PC-3 (cell line): ENCODE measurements around the gene AGAP1. TPM values are rescaled to one million over a fixed set of nuclear protein-coding genes. Genes with fewer than 3 reads are reported as not detected.

Experiments
- ATAC-seq: fragments of 200-7000 bp; cut with Tn5 transposase; 2 replicates; pipeline ENCODE4 v1.9.1; 2020; ENCODE audit warnings: mild to moderate bottlenecking, moderate library complexity
- BruUV-seq: library from RNA; stranded (reverse); fragments of 400-500 nt; replicated peaks from 2 replicates; lab custom pipeline; 2021; lab: Mats Ljungman, UMichigan
- CTCF ChIA-PET: fragments of 300-600 bp; sonication (Branson Sonifier 250); formaldehyde crosslinking; loops from one replicate; lab custom pipeline; 2022; ENCODE audit warnings: antibody characterized with exemption; lab: Charles Lee
- POLR2A ChIA-PET: fragments of 300-600 bp; sonication (Branson Sonifier 250); formaldehyde crosslinking; loops from one replicate; lab custom pipeline; 2022; ENCODE audit warnings: antibody characterized with exemption; ENCODE audit not compliant: unreplicated experiment; lab: Charles Lee
- DNase-seq: peaks from one replicate; pipeline ENCODE4 v3.0.0-alpha.2; 2015
- H2AFZ ChIP-seq: fragments of 300-600 bp; sonication (generic); 2 replicates; pipeline ENCODE4 v1.6.0; 2016; ENCODE audit warnings: antibody characterized with exemption, low read length
- H3F3A ChIP-seq: fragments of 300-600 bp; sonication (generic); one replicate; pipeline ENCODE4 v1.6.0; 2017; ENCODE audit warnings: antibody characterized with exemption, low read length, control low read depth, mild to moderate bottlenecking; ENCODE audit not compliant: unreplicated experiment
- H3K27ac ChIP-seq: fragments of 300-600 bp; sonication (generic); 2 replicates; pipeline ENCODE4 v1.5.1; 2016; ENCODE audit warnings: mild to moderate bottlenecking, low read length
- H3K27me3 ChIP-seq: fragments of 300-600 bp; sonication (generic); 2 replicates; pipeline ENCODE4 v1.6.1; 2016; ENCODE audit warnings: low read length, mixed read lengths
- H3K36me3 ChIP-seq: fragments of 300-600 bp; sonication (generic); 2 replicates; pipeline ENCODE4 v1.6.1; 2016; ENCODE audit warnings: low read depth, mixed run types, low read length, mixed read lengths
- H3K4me1 ChIP-seq: fragments of 300-600 bp; sonication (generic); 2 replicates; pipeline ENCODE4 v1.5.1; 2016; ENCODE audit warnings: low read length; ENCODE audit not compliant: insufficient read depth
- H3K4me2 ChIP-seq: fragments of 300-600 bp; sonication (generic); 2 replicates; pipeline ENCODE4 v1.6.0; 2016; ENCODE audit warnings: low read length
- H3K4me3 ChIP-seq: fragments of 300-600 bp; sonication (generic); 2 replicates; pipeline ENCODE4 v1.5.1; 2016; ENCODE audit warnings: mild to moderate bottlenecking, low read length, mixed read lengths
- H3K79me2 ChIP-seq: fragments of 300-600 bp; sonication (generic); 2 replicates; pipeline ENCODE4 v1.6.1; 2017; ENCODE audit warnings: low read length, mixed read lengths
- H3K9ac ChIP-seq: fragments of 300-600 bp; sonication (generic); 2 replicates; pipeline ENCODE4 v1.6.0; 2016; ENCODE audit warnings: mild to moderate bottlenecking, low read length
- H3K9me2 ChIP-seq: fragments of 300-600 bp; sonication (generic); replicated peaks from 2 replicates; pipeline ENCODE4 v1.6.1; 2016; ENCODE audit warnings: mixed run types, low read length, mixed read lengths
- H3K9me3 ChIP-seq: fragments of 300-600 bp; sonication (generic); 2 replicates; pipeline ENCODE4 v1.6.1; 2016; ENCODE audit warnings: low read length, mixed read lengths
- H4K20me1 ChIP-seq: fragments of 300-600 bp; sonication (generic); 2 replicates; pipeline ENCODE4 v1.6.1; 2016; ENCODE audit warnings: low read length, mixed read lengths
- EZH2 ChIP-seq: fragments of 300-600 bp; sonication (generic); IDR thresholded peaks from one replicate; pipeline ENCODE4 v1.6.1; 2017; ENCODE audit warnings: antibody characterized with exemption, mild to moderate bottlenecking, low read length; ENCODE audit not compliant: unreplicated experiment
- EZH2phosphoT487 ChIP-seq: fragments of 300-600 bp; sonication (generic); IDR thresholded peaks from 2 replicates; pipeline ENCODE4 v1.6.1; 2018; ENCODE audit warnings: mild to moderate bottlenecking, antibody characterized with exemption, low read length, borderline replicate concordance
- intact Hi-C: fragments of 100-400 bp; cut with micrococcal nuclease; formaldehyde crosslinking; loops from 2 replicates; pipeline ENCODE4 v1.9.0; 2023
- total RNA-seq: library from RNA; depleted of rRNA; stranded (reverse); fragments of >200 nt; gene quantifications from 2 replicates; pipeline ENCODE4 v1.2.3, GENCODE V29; 2014
- TF ChIP-seq, protein P1 (sequence below): fragments of 300-600 bp; sonication (generic); conservative IDR thresholded peaks from 2 replicates; pipeline ENCODE4 v1.5.1; 2017; ENCODE audit warnings: antibody characterized with exemption, low read depth, mild to moderate bottlenecking, low read length

The AGAP1 gene
- total RNA-seq, 1 experiment from 2014 or later = 31.0 TPM

DNA sequence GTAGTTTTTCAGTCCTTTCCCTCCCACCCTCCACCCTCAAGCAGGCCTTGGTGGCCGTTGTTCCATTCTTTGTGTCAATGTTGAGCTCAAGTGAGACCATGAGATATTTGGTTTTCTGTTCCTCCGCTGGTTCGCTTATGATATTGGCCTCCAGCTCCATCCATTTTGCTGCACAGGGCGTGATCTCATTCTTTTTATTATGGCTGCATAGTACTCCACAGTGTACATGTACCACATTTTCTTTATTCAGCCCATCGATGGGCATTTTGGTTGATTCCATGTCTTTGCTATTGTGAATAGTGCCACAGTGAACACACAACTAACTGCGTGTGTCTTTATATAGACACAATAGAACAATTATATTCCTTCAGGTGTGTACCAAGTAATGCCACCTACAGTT is 14.1 kb downstream of the AGAP1 start:
- Histone ChIP-seq H3K36me3 (no peaks in the 10 kb centered on the region), H3K4me3 (no peak overlapping the region), H3K4me2 (no peak overlapping the region), H4K20me1 (peaks cover 21% of the 10 kb centered on the region; the same call in 1 of the 2 replicates), H3K9ac (no peak overlapping the region), H3K4me1 (peaks cover 44% of the 10 kb centered on the region), H3K9me2 (no peaks in the 10 kb centered on the region), H2AFZ (no peak overlapping the region), H3K79me2 (peaks cover 99% of the 10 kb centered on the region), H3F3A (no peaks in the 10 kb centered on the region), H3K27ac (no peak overlapping the region), H3K27me3 (no peaks in the 10 kb centered on the region), H3K9me3 (no peaks in the 10 kb centered on the region)
- TF ChIP-seq, protein P1, sequence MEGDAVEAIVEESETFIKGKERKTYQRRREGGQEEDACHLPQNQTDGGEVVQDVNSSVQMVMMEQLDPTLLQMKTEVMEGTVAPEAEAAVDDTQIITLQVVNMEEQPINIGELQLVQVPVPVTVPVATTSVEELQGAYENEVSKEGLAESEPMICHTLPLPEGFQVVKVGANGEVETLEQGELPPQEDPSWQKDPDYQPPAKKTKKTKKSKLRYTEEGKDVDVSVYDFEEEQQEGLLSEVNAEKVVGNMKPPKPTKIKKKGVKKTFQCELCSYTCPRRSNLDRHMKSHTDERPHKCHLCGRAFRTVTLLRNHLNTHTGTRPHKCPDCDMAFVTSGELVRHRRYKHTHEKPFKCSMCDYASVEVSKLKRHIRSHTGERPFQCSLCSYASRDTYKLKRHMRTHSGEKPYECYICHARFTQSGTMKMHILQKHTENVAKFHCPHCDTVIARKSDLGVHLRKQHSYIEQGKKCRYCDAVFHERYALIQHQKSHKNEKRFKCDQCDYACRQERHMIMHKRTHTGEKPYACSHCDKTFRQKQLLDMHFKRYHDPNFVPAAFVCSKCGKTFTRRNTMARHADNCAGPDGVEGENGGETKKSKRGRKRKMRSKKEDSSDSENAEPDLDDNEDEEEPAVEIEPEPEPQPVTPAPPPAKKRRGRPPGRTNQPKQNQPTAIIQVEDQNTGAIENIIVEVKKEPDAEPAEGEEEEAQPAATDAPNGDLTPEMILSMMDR = no peak
- TF ChIP-seq EZH2phosphoT487 (no peak), EZH2 (no peak)
- POLR2A ChIA-PET = no interaction called here
- no peak for ATAC-seq
- no TSS peak for BruUV-seq
- no peak for DNase-seq
- intact Hi-C loops = loop anchor here (2.0 kb wide), 1 partner anchor 45 kb away; no protein-coding TSS in a partner anchor
- CTCF ChIA-PET = no interaction called here

DNA sequence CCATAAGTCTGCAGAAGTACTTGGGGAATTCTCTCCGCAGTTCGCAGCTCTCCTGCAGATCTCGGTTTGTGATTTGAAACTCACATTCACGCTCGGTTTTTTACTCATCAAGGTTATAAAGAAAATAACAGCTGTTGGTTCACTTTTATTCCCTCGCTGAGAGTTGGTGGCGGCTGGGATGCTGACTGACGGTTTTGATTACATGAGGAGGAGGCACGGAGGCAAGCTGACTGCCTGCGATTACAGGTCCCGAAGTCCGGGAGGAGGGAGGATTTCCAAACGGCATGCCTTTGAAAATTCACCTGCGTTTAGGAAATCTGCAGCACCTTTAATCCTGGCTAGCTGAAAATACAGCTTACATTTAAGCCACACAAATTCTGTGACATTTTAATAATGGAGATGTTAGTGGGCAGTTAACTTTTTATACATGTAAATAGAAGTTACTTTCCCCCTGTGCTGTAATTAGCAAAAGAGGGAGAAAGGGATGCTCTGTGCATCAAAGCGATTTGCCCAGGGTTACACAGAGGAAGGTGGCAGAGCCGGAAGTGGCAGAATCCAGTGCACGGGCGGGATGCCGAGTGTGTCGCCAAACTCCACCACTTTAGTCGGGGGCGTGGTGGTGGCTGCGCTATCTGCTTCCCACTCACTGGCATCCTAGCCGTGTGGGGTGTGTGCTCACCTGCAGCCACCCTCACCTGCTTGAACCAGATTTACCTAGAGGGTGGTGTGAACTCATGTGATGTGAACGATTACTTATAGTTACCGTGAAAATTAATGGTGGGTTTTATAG is 14.7 kb downstream of the AGAP1 start:
- Histone ChIP-seq H2AFZ (no peak overlapping the region), H3K9me2 (no peaks in the 10 kb centered on the region), H4K20me1 (peaks cover 21% of the 10 kb centered on the region; the same call in 1 of the 2 replicates), H3F3A (no peaks in the 10 kb centered on the region), H3K4me3 (no peak overlapping the region), H3K4me2 (no peak overlapping the region), H3K27me3 (no peaks in the 10 kb centered on the region), H3K79me2 (peaks cover 99% of the 10 kb centered on the region), H3K36me3 (no peaks in the 10 kb centered on the region), H3K4me1 (peaks cover 44% of the 10 kb centered on the region), H3K27ac (no peak overlapping the region), H3K9me3 (no peaks in the 10 kb centered on the region), H3K9ac (no peak overlapping the region)
- no peak for DNase-seq
- BruUV-seq = no TSS peak
- TF ChIP-seq EZH2 (no peak), EZH2phosphoT487 (no peak)
- TF ChIP-seq, protein P1 = no peak
- POLR2A ChIA-PET = no interaction called here
- intact Hi-C loops = no loop called here
- CTCF ChIA-PET = no interaction called here
- no peak for ATAC-seq

DNA sequence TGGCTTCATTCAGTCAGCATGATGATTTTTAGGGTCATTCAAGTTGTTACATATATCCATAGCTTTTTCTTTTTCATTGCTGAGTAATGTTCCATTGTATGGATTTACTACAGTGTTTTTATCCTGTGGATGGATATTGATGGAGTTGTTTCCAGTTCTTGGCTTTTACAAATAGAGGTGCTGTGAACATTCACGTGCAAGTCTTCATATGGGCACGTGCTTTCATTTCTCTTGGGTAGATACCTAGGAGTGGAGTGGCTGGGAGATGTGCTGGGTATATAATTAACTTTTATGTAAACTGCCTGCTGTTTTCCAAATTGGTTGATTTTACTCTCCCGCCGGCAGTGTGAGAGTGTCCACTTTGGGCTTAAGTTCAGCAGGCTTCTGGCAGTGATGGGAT is 16.5 kb downstream of the AGAP1 start:
- no peaks in the 10 kb centered on the region for H3K36me3 ChIP-seq
- no peak overlapping the region for H3K4me2 ChIP-seq
- ChIA-PET CTCF (interaction anchor here (1.3 kb wide), 1 partner anchor 41 kb away, joined by 4 read pairs; no protein-coding TSS in a partner anchor), POLR2A (no interaction called here)
- H3F3A ChIP-seq = no peaks in the 10 kb centered on the region
- peaks cover 21% of the 10 kb centered on the region; the same call in 1 of the 2 replicates for H4K20me1 ChIP-seq
- H3K9me3 ChIP-seq = no peaks in the 10 kb centered on the region
- BruUV-seq = no TSS peak
- TF ChIP-seq, protein P1 = no peak
- TF ChIP-seq EZH2phosphoT487 (no peak), EZH2 (no peak)
- H3K79me2 ChIP-seq = peaks cover 99% of the 10 kb centered on the region
- peaks cover 34% of the 10 kb centered on the region for H3K4me1 ChIP-seq
- DNase-seq (no peak), ATAC-seq (no peak)
- H3K9ac ChIP-seq = no peak overlapping the region
- intact Hi-C loops = no loop called here
- no peaks in the 10 kb centered on the region for H3K9me2 ChIP-seq
- H2AFZ ChIP-seq = no peak overlapping the region
- no peak overlapping the region for H3K4me3 ChIP-seq
- no peaks in the 10 kb centered on the region for H3K27me3 ChIP-seq
- H3K27ac ChIP-seq = no peak overlapping the region
